ENCODE measurements around the gene ARHGAP5.

- TF ChIP-seq PRPF4 (IDR thresholded peaks at IDR 0.05; ENCODE audit: insufficient read depth, low read depth, low read length, poor library complexity, severe bottlenecking): no peak
- TF ChIP-seq PHF8 (IDR thresholded peaks at IDR 0.05; ENCODE audit: borderline replicate concordance, low read length): no peak
- no peak for TF ChIP-seq ZNF12 (CRISPR knock-in tag; IDR thresholded peaks at IDR 0.05)
- TF ChIP-seq SPI1 (IDR thresholded peaks at IDR 0.05; ENCODE audit: borderline replicate concordance, low read depth, low read length): no peak
- TF ChIP-seq NFYB (IDR thresholded peaks at IDR 0.05; ENCODE audit: extremely low read depth, insufficient read length): no peak
- no peak for TF ChIP-seq SP1 (CRISPR knock-in tag; IDR thresholded peaks at IDR 0.05)
- no peak for TF ChIP-seq FOSL1 (tag; conservative IDR thresholded peaks at IDR 0.05)
Measured at GRCh38 chr14:32054536-32054935, 22.6 kb upstream of the ARHGAP5 start.

All from K562 (cell line).